ENCODE data around the gene RHBDF1.
A peak's percentile ranks its signal among the peaks of the same experiment; 100 is the strongest.

The RHBDF1 gene

DNA sequence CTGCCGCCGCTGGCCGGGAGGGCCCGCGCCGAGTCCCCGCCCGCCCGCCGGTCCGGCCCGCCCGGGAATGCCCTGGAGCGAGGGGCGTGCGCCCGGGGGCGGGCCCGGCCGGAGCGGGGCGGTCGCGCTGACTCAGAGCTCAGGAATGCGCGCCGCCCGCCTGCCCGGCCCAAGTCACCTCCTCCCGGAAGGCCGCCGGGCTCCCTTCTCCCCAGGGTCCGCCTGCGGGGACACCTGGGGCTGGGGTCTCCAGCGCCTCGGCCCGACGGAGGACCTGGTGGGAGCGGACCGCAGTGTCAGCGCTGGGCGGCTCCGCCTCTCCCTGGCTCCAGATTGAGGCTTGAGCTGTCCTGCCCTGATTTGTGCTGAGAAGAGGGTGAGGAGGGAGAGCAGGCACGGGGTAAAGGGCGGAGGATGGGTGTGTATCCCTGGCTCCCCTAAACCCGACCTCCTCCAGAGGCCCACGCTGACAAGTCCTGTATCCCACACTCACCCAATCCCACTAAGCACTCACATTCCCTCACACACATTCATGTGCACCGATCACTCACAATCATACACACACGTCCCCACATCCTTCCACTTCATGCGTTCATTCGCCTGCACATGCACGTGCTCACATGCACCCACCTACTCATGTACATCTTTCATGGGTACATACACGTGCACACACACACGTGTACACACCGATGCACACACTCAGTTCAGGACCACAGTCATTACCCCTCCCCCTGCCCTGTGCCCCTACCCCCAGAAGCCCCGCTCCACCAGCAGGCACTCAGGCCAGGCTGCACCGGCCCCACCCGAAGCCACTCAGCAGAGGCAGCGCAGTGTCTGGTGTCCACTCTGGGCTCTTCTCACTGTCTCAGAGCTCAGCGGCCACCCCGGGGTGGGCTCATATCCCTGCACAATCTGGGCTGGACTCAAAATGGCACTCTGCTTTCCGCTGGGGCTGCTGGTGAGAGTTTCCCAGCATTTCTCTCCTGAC lies at the start of gene RHBDF1:
Gene RHBDF1, minus strand, starts transcription at position 71 of the 988 bp plus-strand sequence. CDS start 7,616 bp downstream, outside the sequence.
- DNase-seq, result no peak

- no peak for DNase-seq
Measured at GRCh38 chr16:120756-121155, 48.3 kb upstream of the RHBDF1 start.

- no peak for DNase-seq
Measured at GRCh38 chr16:119835-120491, 47.5 kb upstream of the RHBDF1 start.

DNA sequence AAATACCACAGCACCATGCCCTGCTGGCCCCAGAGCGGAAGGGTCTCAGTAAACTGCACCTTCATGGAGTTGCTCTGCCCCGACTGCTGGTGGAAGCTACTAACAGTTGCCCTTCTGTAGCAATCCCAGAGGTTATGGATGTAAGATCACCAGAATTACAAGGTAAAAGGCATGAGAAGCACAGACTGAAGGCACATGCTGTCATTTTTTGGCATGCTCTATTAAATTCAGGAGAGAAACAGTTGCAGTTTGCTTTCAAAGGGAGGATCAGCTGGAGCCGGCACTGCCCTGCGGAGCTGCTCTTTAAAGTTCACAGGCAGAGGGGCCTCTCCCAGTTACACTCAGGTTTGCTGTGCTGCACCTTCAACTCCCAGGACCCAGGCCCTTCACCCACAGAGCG lies 46.9 kb upstream of the RHBDF1 start:
- DNase-seq, result no peak

- DNase-seq, result no peak
Measured at GRCh38 chr16:118857-119256, 46.4 kb upstream of the RHBDF1 start.

GRCh38 chr16:117379-118365 lies 45.2 kb upstream of the RHBDF1 start:
- peak; percentile 58 for DNase-seq

- no peak for DNase-seq
Measured at GRCh38 chr16:116015-116414, 43.6 kb upstream of the RHBDF1 start.

- no peak for DNase-seq
Measured at GRCh38 chr16:114327-114726, 41.9 kb upstream of the RHBDF1 start.

DNA sequence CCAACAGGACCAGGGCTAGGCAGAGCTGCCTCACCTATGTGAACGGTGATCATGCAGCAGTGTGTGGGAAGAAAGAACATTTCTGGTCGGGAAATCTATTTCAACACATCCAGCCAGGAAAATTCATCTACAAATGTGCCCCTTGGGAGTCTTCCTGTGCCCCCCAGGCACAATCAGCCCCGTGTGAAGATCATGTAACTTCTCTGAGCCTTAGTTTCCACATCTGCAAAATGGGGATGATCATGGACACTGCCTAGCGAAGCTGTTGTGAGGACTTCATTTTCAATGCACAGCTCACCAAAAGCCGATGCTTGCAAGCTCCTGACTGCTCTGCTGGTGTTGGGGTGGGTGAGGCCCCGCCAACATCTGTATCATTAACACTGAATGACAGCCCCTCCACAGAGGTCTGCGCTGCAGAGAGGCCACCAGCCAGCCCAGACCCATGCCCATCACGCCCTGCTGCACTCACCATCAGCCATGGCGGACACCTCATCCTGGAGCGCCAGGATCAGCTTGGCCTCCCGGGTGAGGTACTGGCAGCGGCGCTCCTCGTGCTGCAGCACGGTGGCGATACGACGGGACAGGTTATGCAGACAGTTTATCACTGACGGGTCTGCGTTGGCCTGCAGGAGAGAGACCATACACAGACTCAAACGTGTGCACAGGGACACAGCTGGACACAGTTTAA lies 39.9 kb upstream of the RHBDF1 start:
- DNase-seq, result no peak

- DNase-seq, result peak; percentile 25
Measured at GRCh38 chr16:106623-107324, 34.3 kb upstream of the RHBDF1 start.

- no peak for DNase-seq
Measured at GRCh38 chr16:105521-105920, 33.1 kb upstream of the RHBDF1 start.

GRCh38 chr16:104928-105327 lies 32.5 kb upstream of the RHBDF1 start:
- DNase-seq, result no peak

GRCh38 chr16:104355-104754 lies 31.9 kb upstream of the RHBDF1 start:
- DNase-seq, result no peak

- DNase-seq, result no peak
Measured at GRCh38 chr16:102060-102855, 29.8 kb upstream of the RHBDF1 start.

DNA sequence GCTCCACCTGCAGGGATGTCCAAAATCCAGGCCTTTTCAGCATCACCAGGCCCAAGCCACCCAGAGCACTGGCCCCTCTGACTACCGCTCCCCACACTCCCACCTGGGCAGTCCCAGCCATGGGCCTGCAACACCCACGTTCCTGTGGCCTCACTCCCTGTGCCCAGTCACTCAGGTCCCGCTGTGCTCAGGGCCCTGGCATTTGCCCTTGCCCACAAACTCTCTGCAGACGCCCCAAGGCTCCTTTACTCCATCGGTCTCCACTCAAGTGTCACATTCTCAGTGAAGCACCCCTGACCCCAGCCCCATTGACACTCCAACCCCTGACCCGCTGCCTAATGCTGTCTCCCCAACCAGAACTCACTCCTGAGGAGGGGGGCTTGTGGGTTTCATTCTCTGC lies 29.2 kb upstream of the RHBDF1 start:
- DNase-seq, result no peak

GRCh38 chr16:100989-101388 lies 28.6 kb upstream of the RHBDF1 start:
- no peak for DNase-seq

- DNase-seq, result no peak
Measured at GRCh38 chr16:97822-98221, 25.4 kb upstream of the RHBDF1 start.

DNA sequence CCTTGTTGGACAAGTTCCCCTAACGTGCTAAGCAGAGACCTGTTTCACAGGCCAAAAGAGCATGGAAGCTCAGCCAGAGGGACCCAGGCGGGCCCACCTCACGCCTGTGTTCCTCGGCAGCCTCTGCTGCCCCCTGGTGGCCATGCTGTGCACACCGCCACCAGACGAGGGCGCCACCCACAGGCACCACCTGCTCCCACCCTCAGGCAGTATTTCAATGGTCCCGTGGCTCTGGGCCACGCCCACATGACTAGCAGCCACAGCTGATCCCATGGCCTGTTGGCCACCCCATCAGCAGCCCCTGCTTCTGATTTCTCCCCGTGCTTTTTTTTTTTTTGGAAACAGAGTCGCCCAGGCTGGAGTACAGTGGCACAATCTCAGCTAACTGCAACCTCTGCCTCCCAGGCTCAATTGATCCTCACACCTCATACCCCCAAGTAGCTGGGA lies 24.5 kb upstream of the RHBDF1 start:
- DNase-seq, result peak; percentile 82

- DNase-seq, result no peak
Measured at GRCh38 chr16:94918-95265, 22.5 kb upstream of the RHBDF1 start.

- DNase-seq, result no peak
Measured at GRCh38 chr16:92431-93339, 20.3 kb upstream of the RHBDF1 start.

All from activated CD4-positive, alpha-beta T cell treated with anti-CD3 and anti-CD28 coated beads for 1 hour (primary cell).